CD4-positive, alpha-beta T cell treated with Interferon alpha-2 for 1 hour (primary cell): Measurements from ENCODE around the gene TWIST2.

Source experiments
- DNase-seq, 2 donors: peaks; one replicate each; pipeline ENCODE4 v3.0.0-alpha.2; 2020 to 2022

Gene TWIST2

DNA sequence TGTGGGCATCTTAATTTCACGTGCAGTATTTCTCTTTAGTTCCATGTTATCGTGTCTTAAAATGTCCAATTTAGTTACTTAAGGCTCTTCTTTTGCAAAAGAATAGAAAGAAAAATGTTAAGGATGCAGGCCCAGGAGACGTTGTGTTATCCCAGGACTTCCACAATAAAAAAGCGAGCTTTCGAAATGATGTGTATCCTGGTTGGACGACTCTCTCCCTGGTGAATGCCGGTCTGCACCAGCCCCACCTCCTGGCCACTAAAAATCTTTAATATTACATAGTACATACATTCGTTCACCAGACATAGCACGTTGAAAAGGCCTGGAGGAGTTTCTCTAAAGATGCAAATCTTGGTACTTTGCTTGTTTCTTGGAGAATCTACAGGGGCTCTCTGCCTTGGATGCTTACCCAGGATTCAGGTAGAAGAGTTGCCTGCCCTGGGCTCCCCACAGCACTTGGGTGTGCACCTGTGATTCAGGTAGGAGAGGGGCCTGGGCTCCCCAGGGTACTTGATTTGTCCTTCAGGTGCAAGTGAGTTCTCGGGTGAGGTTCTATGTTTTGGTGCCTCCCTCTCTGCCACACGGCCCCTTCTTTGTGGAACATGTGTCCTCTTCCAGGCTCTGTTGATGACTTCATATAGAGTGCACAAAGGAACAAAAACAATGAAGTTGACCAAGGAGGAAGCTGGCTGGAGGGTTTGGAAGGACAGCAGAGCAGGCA lies 26.6 kb downstream of the TWIST2 start:
- no peak for DNase-seq

GRCh38 chr2:238875101-238875470 lies 27.2 kb downstream of the TWIST2 start:
- DNase-seq: no peak

GRCh38 chr2:238875471-238876231 lies 27.8 kb downstream of the TWIST2 start:
- DNase-seq: no peak

- DNase-seq: no peak
Measured at GRCh38 chr2:238876232-238876630, 28.3 kb downstream of the TWIST2 start.

- DNase-seq: no peak
Measured at GRCh38 chr2:238878051-238878735, 30.3 kb downstream of the TWIST2 start.

- no peak for DNase-seq
Measured at GRCh38 chr2:238879043-238879442, 31.2 kb downstream of the TWIST2 start.

DNA sequence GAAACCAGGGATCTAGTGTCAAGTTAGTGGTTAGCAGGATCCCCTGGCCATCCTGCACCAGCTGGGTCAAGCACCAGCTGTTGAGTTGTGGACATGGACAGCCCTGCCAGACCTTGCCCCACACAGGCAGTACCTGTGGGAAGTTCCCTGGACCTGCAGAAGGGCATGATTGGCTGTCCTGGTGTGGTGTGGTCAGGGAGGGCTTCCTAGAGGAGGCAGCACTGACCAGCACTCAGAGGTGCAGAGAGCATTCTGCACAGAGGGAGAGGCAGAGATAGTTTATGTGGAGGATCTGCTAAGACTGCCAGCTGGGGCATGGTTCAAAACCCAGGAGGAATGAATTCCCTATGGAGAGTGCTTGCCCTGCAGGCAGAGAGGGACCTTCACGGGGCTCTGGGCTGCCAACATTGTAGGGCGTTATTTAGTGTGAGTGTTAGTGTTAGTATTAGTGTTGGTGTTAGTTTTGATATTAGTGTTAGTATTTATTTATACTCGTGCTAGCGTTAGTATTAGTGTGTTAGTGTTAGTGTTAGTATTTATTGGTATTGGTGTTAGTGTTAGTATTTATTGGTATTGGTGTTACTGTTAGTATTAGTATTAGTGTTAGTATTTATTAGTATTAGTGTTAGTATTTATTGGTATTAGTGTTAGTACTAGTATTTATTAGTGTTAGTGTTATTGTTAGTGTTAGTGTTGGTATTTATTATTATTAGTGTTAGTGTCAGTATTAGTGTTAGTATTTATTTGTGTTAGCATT lies 31.9 kb downstream of the TWIST2 start:
- no peak for DNase-seq

GRCh38 chr2:238881353-238882081 lies 33.6 kb downstream of the TWIST2 start:
- no peak for DNase-seq

DNA sequence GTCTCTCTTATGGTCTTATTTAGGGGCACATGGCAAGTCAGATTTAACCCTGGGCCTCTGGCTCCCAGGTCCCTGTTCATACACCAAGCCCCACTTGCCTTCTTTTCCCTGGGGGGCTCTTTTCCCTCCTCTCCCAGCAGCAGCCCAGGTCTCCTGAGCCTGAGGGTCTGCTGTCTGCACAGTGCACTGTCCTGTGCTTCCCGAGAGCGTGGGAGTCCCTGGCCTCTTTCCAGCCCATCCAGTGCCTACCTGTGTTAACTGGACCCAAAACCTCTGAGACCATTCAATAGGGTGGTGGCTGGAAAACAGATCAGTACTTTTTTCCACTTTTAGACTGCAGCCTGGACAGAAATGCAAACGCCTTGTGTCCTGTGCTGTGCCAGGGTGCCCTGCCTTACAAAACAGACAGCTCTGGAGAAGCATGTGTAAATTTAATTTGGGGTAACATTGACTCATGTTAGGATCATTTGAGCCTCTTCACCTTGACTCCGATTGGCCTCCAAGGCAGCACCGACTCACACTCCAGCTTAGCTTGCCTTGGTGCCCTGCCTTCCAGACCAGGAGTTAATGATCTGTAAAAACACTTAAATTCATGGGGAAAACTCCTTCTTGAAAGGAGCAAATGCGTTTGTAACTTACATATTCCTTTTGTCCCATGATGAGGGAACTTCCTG lies 34.3 kb downstream of the TWIST2 start:
- DNase-seq: no peak

DNA sequence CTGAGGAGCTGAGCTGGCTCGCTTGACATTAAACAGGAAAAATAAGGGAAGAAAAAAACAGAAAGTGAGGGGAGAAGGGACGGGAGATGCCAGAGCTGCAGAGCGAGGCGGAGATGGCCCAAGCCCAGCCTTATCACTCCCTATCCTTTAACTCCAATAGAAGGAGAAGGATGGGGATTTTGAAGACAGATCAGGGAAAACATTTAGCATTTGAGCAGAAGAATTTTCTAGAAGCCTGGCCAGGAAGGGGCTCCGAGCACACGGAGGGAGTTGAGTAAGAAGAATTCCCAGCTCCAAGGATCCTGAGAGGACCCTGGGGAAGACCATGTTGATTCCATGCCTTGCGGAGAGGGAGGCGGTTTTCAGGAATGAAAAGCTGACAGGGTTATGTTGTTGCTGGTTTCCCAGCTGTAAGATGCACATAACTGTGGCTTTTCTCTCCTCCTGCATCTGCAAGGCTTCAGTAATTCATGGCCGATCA lies 35.6 kb downstream of the TWIST2 start:
- no peak for DNase-seq

DNA sequence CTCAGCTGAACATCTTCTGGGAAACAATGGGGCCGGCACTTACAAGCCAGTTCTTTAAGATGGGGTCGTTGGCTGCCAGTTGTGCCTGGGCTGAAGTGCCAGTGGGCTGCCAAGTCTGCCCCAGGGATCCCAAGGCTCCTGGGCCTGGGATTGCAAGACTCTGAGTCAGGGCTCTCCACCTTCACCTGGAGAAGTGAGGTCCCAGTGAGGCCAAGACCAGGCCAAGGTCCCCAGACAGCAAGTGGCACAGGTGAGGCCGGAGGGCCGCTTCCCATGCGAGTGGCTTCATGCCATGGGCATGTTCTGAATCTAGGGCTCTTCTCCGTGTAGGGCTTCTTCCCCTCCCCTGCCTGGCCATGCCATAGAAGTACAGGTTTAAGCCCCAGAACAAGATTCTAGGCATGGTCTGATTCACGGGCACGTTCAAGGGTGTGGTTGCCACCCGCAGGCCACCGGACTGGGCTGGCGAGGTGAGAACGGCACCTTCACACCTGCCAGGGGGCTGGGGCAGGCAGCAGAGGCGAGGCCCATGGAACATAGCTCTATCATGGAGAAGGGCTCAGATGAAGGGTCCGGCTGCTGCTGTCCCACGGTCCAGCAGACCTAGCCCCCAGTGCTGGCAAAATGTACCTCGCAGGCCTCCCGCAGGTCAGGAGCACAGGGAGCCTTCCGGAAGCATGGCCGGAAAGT lies 36.4 kb downstream of the TWIST2 start:
- no peak for DNase-seq

GRCh38 chr2:238884812-238885408 lies 37.0 kb downstream of the TWIST2 start:
- DNase-seq: no peak

DNA sequence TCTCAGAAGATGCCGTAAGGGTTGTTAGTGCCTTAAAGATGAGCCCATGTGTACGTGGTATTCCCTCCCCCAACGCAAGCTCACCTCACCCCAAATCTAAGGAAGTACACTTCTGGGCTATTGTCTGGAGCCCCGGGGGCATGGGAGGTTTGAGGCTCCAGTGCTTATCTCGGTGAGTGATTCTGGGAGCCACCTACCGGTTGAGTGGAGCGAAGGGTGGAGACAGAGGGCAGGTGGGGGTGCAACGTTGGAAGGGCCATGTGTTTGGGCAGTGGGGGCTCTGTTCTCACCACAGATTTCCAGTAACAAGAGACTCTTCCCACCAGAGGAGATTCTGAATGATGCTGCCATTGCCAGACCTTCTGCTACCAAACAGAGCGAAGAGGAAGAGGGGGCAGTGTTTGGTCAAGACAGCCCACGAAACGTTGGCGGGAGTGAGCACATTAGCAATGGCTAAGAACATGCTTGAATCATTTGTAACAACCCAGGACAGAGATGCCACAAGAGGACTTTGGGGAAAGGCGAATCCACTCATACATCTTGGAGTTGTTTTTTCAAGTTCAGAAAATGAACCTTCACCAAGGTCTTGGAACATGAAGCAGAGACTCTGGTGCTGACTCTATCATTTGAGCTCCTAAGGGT lies 38.7 kb downstream of the TWIST2 start:
- DNase-seq: no peak

GRCh38 chr2:238887616-238888015 lies 39.7 kb downstream of the TWIST2 start:
- no peak for DNase-seq

- no peak for DNase-seq
Measured at GRCh38 chr2:238888781-238889180, 40.9 kb downstream of the TWIST2 start.

- DNase-seq: no peak
Measured at GRCh38 chr2:238890131-238890530, 42.2 kb downstream of the TWIST2 start.

GRCh38 chr2:238890618-238891456 lies 43.0 kb downstream of the TWIST2 start:
- DNase-seq: no peak

DNA sequence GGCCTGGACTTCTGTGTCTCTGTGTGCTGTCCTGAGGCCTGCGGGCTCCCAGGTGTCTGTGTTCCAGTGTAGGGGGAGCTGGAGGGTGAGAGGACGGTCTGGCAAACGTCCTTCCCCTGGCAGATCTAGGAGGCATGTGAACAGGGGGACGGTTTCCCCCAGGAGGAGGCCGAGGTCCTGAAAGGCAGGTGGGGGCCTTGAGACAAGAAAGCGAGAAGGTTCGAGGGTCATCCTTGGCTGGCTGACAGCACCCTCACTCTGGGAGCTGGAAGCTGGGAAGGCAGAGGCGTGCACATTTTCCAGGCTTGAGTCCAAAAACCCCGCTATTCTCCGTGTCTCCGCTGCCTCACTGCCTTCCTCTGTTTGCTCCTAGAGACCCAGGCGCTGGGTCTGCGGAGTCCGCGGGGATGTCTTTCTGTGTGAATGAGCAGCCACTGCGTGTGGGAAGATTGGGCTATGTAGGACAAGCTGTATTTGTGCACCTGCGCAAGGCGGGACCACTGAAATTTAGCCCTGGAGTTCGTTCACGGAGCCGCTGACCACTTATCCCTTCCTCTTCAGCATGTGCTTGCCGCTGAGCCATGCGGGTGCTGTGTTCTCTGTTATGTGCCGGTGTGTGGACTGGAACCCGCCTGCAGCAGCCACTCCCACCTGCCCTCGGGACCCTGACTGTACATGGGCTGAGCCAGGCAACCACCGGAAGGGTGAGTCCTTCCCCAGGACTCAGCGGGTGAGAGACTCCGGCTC lies 43.7 kb downstream of the TWIST2 start:
- no peak for DNase-seq

DNA sequence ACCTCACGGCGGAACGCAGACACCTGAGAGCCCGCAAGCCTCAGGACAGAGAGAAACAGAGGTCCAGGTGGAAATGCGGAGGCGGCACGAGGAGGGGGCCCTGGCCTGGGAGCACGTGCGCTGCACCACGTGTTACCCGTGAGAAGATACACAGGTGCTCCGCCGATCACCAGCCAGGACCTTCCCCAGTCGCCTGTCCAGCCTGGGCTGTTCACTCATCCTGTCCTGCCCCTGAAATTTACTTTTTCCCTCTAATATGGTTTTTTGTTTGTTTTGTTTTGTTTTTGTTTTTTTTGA lies 44.3 kb downstream of the TWIST2 start:
- DNase-seq: no peak
